Stimulated activated naive CD8-positive, alpha-beta T cell treated with anti-CD3 and anti-CD28 coated beads, Interleukin-15, amount 100 ng/mL, for 72 hours (primary cell): ENCODE data around the gene N4BP2.
"Not testable (repeated sequence)": the region's sequence is repeated elsewhere in the genome, so short reads cannot be mapped to it uniquely, and the experiment has no call there.

Source experiments
- ATAC-seq: fragments of 150-1000 bp; cut with Tn5 transposase; 2 replicates; pipeline ENCODE4 v1.10.0; 2021; ENCODE audit warnings: mild to moderate bottlenecking, moderate library complexity
- DNase-seq, 2 donors: peaks; one replicate each; pipeline ENCODE4 v3.0.0; 2021 to 2022
- H3K27ac Mint-ChIP-seq, 2 donors: one replicate each; pipeline ENCODE4 v1.8.0; 2022; ENCODE audit warnings: mild to moderate bottlenecking in 2 of 2, mixed read lengths in 2 of 2, moderate library complexity in 2 of 2
- H3K27me3 Mint-ChIP-seq: one replicate; pipeline ENCODE4 v1.8.0; 2022; ENCODE audit warnings: mixed read lengths
- H3K4me1 Mint-ChIP-seq: one replicate; pipeline ENCODE4 v1.8.0; 2022; ENCODE audit warnings: mild to moderate bottlenecking, mixed read lengths
- H3K4me3 Mint-ChIP-seq, 2 donors: one replicate each; pipeline ENCODE4 v1.8.0; 2022; ENCODE audit warnings: mild to moderate bottlenecking in 2 of 2, mixed read lengths in 2 of 2, moderate library complexity in 1 of 2
- H3K9me3 Mint-ChIP-seq, 2 donors: one replicate each; pipeline ENCODE4 v1.8.0; 2022; ENCODE audit warnings: mixed read lengths in 2 of 2

The N4BP2 gene

GRCh38 chr4:40056716-40057585, at the start of gene N4BP2:
N4BP2 (plus strand) TSS chr4:40056850; CDS start chr4:40097341, 40,491 bp downstream.
- H3K27ac Mint-ChIP-seq: peak within 1 kb of the TSS; percentile 98 to 99
- H3K27me3 Mint-ChIP-seq: no peaks in the 10 kb centered on the region
- H3K4me1 Mint-ChIP-seq: peaks cover 40% of the 10 kb centered on the region
- H3K4me3 Mint-ChIP-seq: peak within 1 kb of the TSS; percentile 91 to 97
- ATAC-seq (peak; percentile 67), DNase-seq (peak; percentile 81 to 83)
- no peaks in the 10 kb centered on the region for H3K9me3 Mint-ChIP-seq

GRCh38 chr4:40016007-40016406, 40.6 kb upstream of the N4BP2 start:
- ATAC-seq (no peak), DNase-seq (no peak)
- H3K9me3 Mint-ChIP-seq: no peaks in the 10 kb centered on the region
- H3K4me3 Mint-ChIP-seq: no peak overlapping the region
- no peaks in the 10 kb centered on the region for H3K4me1 Mint-ChIP-seq
- peak overlapping the region in 1 of 2 donors; percentile 42 for H3K27ac Mint-ChIP-seq
- H3K27me3 Mint-ChIP-seq: no peaks in the 10 kb centered on the region

GRCh38 chr4:40020221-40020620, 36.4 kb upstream of the N4BP2 start:
- Mint-ChIP-seq H3K27me3 (no peaks in the 10 kb centered on the region), H3K4me1 (no peaks in the 10 kb centered on the region), H3K9me3 (no peaks in the 10 kb centered on the region), H3K27ac (no peak overlapping the region), H3K4me3 (no peak overlapping the region)
- ATAC-seq: no peak
- no peak for DNase-seq

GRCh38 chr4:40021116-40021515, 35.5 kb upstream of the N4BP2 start:
- not testable (repeated sequence) for DNase-seq, H3K4me1 Mint-ChIP-seq, H3K9me3 Mint-ChIP-seq, ATAC-seq, H3K27me3 Mint-ChIP-seq, H3K4me3 Mint-ChIP-seq, H3K27ac Mint-ChIP-seq

GRCh38 chr4:40024049-40024448, 32.6 kb upstream of the N4BP2 start:
- not testable (repeated sequence) for H3K9me3 Mint-ChIP-seq, H3K27me3 Mint-ChIP-seq, DNase-seq, H3K27ac Mint-ChIP-seq, H3K4me3 Mint-ChIP-seq, H3K4me1 Mint-ChIP-seq, ATAC-seq

- Mint-ChIP-seq H3K9me3 (no peaks in the 10 kb centered on the region), H3K4me1 (no peaks in the 10 kb centered on the region), H3K4me3 (no peak overlapping the region), H3K27ac (no peak overlapping the region), H3K27me3 (no peaks in the 10 kb centered on the region)
- DNase-seq: no peak
- ATAC-seq: no peak
These were observed 23.9 kb upstream of the N4BP2 start for GRCh38 chr4:40032785-40033184.

GRCh38 chr4:40033613-40034012, 23.0 kb upstream of the N4BP2 start:
- Mint-ChIP-seq H3K9me3 (no peaks in the 10 kb centered on the region), H3K27me3 (no peaks in the 10 kb centered on the region), H3K27ac (no peak overlapping the region), H3K4me1 (no peaks in the 10 kb centered on the region), H3K4me3 (no peak overlapping the region)
- ATAC-seq (no peak), DNase-seq (no peak)

- DNase-seq: no peak
- H3K4me3 Mint-ChIP-seq: no peak overlapping the region
- H3K4me1 Mint-ChIP-seq: no peaks in the 10 kb centered on the region
- no peaks in the 10 kb centered on the region for H3K9me3 Mint-ChIP-seq
- no peaks in the 10 kb centered on the region for H3K27me3 Mint-ChIP-seq
- no peak overlapping the region for H3K27ac Mint-ChIP-seq
- ATAC-seq: no peak
These were observed 17.7 kb upstream of the N4BP2 start for GRCh38 chr4:40038977-40039376.

- Mint-ChIP-seq H3K27me3 (no peaks in the 10 kb centered on the region), H3K9me3 (no peaks in the 10 kb centered on the region), H3K27ac (no peak overlapping the region), H3K4me1 (peaks cover under 1% of the 10 kb centered on the region), H3K4me3 (no peak overlapping the region)
- ATAC-seq: no peak
- no peak for DNase-seq
These were observed 15.7 kb upstream of the N4BP2 start for GRCh38 chr4:40040908-40041307.

GRCh38 chr4:40043786-40044185, 12.9 kb upstream of the N4BP2 start:
- no peak for ATAC-seq
- H3K4me1 Mint-ChIP-seq: peaks cover 13% of the 10 kb centered on the region
- no peak overlapping the region for H3K4me3 Mint-ChIP-seq
- DNase-seq: no peak
- H3K27me3 Mint-ChIP-seq: no peaks in the 10 kb centered on the region
- H3K9me3 Mint-ChIP-seq: no peaks in the 10 kb centered on the region
- no peak overlapping the region for H3K27ac Mint-ChIP-seq

- peak overlapping the region; percentile 15 to 82 for H3K27ac Mint-ChIP-seq
- H3K4me3 Mint-ChIP-seq: peak overlapping the region; percentile 8 to 36
- H3K4me1 Mint-ChIP-seq: peaks cover 13% of the 10 kb centered on the region
- peak; percentile 20 to 43 for DNase-seq
- peak; percentile 88 for ATAC-seq
- no peaks in the 10 kb centered on the region for H3K27me3 Mint-ChIP-seq
- no peaks in the 10 kb centered on the region for H3K9me3 Mint-ChIP-seq
These were observed 10.2 kb upstream of the N4BP2 start for GRCh38 chr4:40046311-40046980.

- DNase-seq (no peak), ATAC-seq (no peak)
- Mint-ChIP-seq H3K27ac (no peak overlapping the region), H3K27me3 (no peaks in the 10 kb centered on the region), H3K4me3 (no peak overlapping the region), H3K9me3 (no peaks in the 10 kb centered on the region), H3K4me1 (peaks cover 21% of the 10 kb centered on the region)
These were observed 3.5 kb upstream of the N4BP2 start for GRCh38 chr4:40053161-40053560.

GRCh38 chr4:40055511-40055862, 1.2 kb upstream of the N4BP2 start:
- Mint-ChIP-seq H3K27me3 (no peaks in the 10 kb centered on the region), H3K4me1 (peaks cover 39% of the 10 kb centered on the region), H3K4me3 (peak overlapping the region; percentile 78 to 85), H3K27ac (peak overlapping the region; percentile 93 to 98), H3K9me3 (no peaks in the 10 kb centered on the region)
- peak in 1 of 2 donors; percentile 78 for DNase-seq
- ATAC-seq: peak; percentile 47

- peak overlapping the region; percentile 98 for H3K27ac Mint-ChIP-seq
- no peaks in the 10 kb centered on the region for H3K27me3 Mint-ChIP-seq
- ATAC-seq (peak; percentile 63), DNase-seq (peak; percentile 71 to 78)
- H3K9me3 Mint-ChIP-seq: no peaks in the 10 kb centered on the region
- H3K4me1 Mint-ChIP-seq: peaks cover 39% of the 10 kb centered on the region
- H3K4me3 Mint-ChIP-seq: peak overlapping the region; percentile 78 to 85
These were observed 561 bp upstream of the N4BP2 start for GRCh38 chr4:40055863-40056715.

- peak overlapping the region; percentile 97 to 99 for H3K27ac Mint-ChIP-seq
- H3K27me3 Mint-ChIP-seq: no peaks in the 10 kb centered on the region
- peak; percentile 77 for ATAC-seq
- H3K9me3 Mint-ChIP-seq: no peaks in the 10 kb centered on the region
- peak overlapping the region; percentile 91 to 97 for H3K4me3 Mint-ChIP-seq
- H3K4me1 Mint-ChIP-seq: peaks cover 45% of the 10 kb centered on the region
- peak; percentile 68 to 81 for DNase-seq
These were observed 989 bp downstream of the N4BP2 start for GRCh38 chr4:40057586-40058091.
